Hepatocyte (in vitro differentiated cells): ENCODE measurements around the gene KCNRG.

ENCODE experiments used
- EZH2 ChIP-seq: fragments of 200-600 bp; sonication (generic); IDR thresholded peaks from 2 replicates; pipeline ENCODE4 v1.6.1; 2016; ENCODE audit warnings: antibody characterized with exemption, mild to moderate bottlenecking, borderline replicate concordance
- EZH2phosphoT487 ChIP-seq: fragments of 200-600 bp; sonication (generic); IDR thresholded peaks from one replicate; pipeline ENCODE4 v1.6.1; 2018; ENCODE audit warnings: antibody characterized with exemption, mild to moderate bottlenecking, low read depth, moderate library complexity; ENCODE audit not compliant: unreplicated experiment, severe bottlenecking
- TF ChIP-seq, protein P1 (sequence below): fragments of 200-600 bp; sonication (generic); IDR thresholded peaks from 2 replicates; pipeline ENCODE4 v1.5.1; 2016; ENCODE audit warnings: antibody characterized with exemption, mild to moderate bottlenecking; ENCODE audit not compliant: poor library complexity

DNA sequence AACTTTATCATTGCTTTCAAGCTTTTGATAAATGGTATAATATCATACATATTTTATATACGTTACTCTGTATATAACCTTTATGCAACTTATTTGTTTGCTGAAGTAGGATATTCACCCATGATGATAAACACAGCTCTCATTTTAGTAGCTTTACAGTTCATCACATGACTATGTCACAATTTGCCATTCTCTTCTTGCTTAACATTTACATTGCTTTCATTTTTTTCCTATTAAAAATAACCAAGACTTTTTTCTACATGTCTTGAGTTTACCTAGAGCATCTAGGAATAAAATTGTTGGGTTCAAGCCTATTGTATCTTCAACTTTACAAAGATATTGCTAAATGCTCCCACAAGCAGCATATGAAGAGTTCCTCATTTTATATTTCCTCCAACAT, 54.0 kb downstream of the KCNRG start:
- TF ChIP-seq, protein P1, sequence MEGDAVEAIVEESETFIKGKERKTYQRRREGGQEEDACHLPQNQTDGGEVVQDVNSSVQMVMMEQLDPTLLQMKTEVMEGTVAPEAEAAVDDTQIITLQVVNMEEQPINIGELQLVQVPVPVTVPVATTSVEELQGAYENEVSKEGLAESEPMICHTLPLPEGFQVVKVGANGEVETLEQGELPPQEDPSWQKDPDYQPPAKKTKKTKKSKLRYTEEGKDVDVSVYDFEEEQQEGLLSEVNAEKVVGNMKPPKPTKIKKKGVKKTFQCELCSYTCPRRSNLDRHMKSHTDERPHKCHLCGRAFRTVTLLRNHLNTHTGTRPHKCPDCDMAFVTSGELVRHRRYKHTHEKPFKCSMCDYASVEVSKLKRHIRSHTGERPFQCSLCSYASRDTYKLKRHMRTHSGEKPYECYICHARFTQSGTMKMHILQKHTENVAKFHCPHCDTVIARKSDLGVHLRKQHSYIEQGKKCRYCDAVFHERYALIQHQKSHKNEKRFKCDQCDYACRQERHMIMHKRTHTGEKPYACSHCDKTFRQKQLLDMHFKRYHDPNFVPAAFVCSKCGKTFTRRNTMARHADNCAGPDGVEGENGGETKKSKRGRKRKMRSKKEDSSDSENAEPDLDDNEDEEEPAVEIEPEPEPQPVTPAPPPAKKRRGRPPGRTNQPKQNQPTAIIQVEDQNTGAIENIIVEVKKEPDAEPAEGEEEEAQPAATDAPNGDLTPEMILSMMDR = no peak
- TF ChIP-seq EZH2 (no peak), EZH2phosphoT487 (no peak)
